Tibial nerve (tissue), 4 donors: ENCODE measurements around the gene HOXB7.

Experiments used
- EP300 ChIP-seq, 2 donors: sonication (generic); formaldehyde crosslinking; IDR thresholded peaks; one replicate each; pipeline ENCODE4 v1.6.1; 2017; ENCODE audit warnings: antibody characterized with exemption in 2 of 2, mild to moderate bottlenecking in 1 of 2
- POLR2A ChIP-seq, 2 donors: fragments of 450-650 bp; IDR thresholded peaks; one replicate each; pipeline ENCODE4 v1.6.1; 2017; ENCODE audit warnings: antibody characterized with exemption in 2 of 2, mild to moderate bottlenecking in 2 of 2, moderate library complexity in 2 of 2
- TF ChIP-seq, protein P1 (sequence below), 5 experiments: fragments of 200-600 bp in 3 of 5; fragments of 450-650 bp in 2 of 5; sonication (generic) in 3 of 5; IDR thresholded peaks; one replicate each; pipeline ENCODE4 v1.5.1; 2016 to 2019; ENCODE audit warnings: antibody characterized with exemption in 5 of 5, mild to moderate bottlenecking in 3 of 5, moderate library complexity in 2 of 5

DNA sequence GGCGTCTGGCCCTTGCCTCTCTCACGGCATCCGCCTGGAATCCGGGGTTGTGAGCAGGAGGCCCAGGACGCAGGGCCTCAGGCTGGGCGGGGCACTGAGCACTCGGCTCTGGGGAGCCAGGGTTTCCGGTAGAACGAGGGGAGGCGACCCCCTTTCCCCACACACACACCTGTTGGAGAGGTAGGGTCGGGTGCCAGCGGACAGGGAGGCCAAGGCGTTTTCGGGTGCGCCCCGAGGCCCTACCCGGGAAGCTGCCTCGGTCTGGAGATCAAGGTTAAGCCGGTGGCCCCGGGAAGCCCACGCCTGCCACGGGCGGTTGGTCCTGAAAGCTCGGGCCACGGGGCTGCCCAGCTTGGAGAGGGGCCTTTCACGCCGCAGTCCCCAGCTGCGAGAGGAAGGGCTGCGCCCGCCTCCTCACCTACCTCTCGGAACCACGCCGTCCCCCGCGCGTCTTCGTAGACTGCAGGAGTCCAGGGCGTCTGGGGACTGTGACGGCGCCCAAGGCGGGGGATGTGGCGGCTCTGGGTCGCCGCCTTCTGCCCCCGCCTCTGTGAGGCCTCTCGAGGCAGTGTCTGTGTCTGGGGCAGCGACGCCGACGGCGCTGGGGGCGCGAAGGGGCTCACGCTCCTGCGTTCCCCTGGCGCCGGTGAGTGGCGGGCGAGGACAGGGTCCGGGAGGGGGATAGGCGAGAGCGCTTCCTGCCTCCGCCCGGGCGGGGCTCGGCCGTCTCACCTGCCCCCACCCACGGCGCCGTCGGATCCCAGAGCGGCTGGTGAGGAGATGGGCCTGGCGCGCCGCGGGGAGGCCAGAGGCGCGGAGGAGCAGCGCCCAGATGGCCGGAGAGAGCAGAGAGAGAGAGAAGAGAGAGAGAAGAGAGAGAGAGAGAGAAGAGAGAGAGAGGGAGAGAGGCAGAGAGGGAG lies 35.6 kb upstream of the HOXB7 start:
- TF ChIP-seq, protein P1, sequence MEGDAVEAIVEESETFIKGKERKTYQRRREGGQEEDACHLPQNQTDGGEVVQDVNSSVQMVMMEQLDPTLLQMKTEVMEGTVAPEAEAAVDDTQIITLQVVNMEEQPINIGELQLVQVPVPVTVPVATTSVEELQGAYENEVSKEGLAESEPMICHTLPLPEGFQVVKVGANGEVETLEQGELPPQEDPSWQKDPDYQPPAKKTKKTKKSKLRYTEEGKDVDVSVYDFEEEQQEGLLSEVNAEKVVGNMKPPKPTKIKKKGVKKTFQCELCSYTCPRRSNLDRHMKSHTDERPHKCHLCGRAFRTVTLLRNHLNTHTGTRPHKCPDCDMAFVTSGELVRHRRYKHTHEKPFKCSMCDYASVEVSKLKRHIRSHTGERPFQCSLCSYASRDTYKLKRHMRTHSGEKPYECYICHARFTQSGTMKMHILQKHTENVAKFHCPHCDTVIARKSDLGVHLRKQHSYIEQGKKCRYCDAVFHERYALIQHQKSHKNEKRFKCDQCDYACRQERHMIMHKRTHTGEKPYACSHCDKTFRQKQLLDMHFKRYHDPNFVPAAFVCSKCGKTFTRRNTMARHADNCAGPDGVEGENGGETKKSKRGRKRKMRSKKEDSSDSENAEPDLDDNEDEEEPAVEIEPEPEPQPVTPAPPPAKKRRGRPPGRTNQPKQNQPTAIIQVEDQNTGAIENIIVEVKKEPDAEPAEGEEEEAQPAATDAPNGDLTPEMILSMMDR (IDR thresholded peaks at IDR 0.05): no peak
- TF ChIP-seq EP300 (IDR thresholded peaks at IDR 0.05) (no peak), POLR2A (IDR thresholded peaks at IDR 0.05) (no peak)
